Mesangial cell (primary cell): Measurements from ENCODE around the gene CD47. TPM values are rescaled to one million over a fixed set of nuclear protein-coding genes. Genes with fewer than 3 reads are reported as not detected.

Experiments used
- total RNA-seq: library from RNA; depleted of rRNA; stranded (reverse); fragments of >200 nt; gene quantifications from 2 replicates; pipeline ENCODE4 v1.2.3, GENCODE V29; 2015

CD47 gene
- 15.5 and 18.1 TPM in 2 replicates for total RNA-seq

GRCh38 chr3:108090701-108091497 is at the start of gene CD47:
CD47 (minus strand) TSS chr3:108091031; CDS start chr3:108090908, 123 bp downstream.

Other genes with a start within 250 kb of the CD47 start
- gene IFT57, start 131.4 kb upstream of the CD47 start, total RNA-seq, result 16.8 and 34.2 TPM in 2 replicates
- gene HHLA2, start 205.5 kb upstream of the CD47 start, total RNA-seq, result not detected in 2 replicates